B cell (primary cell): Measurements from ENCODE around the gene IPCEF1. TPM values are rescaled to one million over a fixed set of nuclear protein-coding genes. Genes with fewer than 3 reads are reported as not detected.

Experiments
- ATAC-seq: fragments of 200-7000 bp; cut with Tn5 transposase; one replicate; pipeline ENCODE4 v1.10.0; 2021; ENCODE audit warnings: low read depth, mild to moderate bottlenecking, moderate number of reproducible peaks, moderate library complexity
- CTCF ChIA-PET: fragments of 350-600 bp; sonication (Branson Sonifier 250); formaldehyde crosslinking; loops from one replicate; lab custom pipeline; 2021; ENCODE audit warnings: antibody characterized with exemption, inconsistent platforms; lab: Charles Lee
- POLR2A ChIA-PET: fragments of 350-600 bp; sonication (Branson Sonifier 250); formaldehyde crosslinking; loops from one replicate; lab custom pipeline; 2021; ENCODE audit warnings: antibody characterized with exemption; lab: Charles Lee
- DNase-seq: peaks from one replicate; pipeline ENCODE4 v3.0.0; 2013
- H2AFZ ChIP-seq: 2 replicates; pipeline ENCODE4 v1.6.1; 2012; ENCODE audit warnings: mild to moderate bottlenecking, low read depth, low read length; ENCODE audit not compliant: insufficient read depth, poor library complexity, severe bottlenecking
- H3K27ac ChIP-seq, 2 donors: 1 replicate in 1 of 2; 2 replicates in 1 of 2; pipeline ENCODE4 v1.5.1; 2012 to 2013; ENCODE audit warnings: low read length in 2 of 2, mild to moderate bottlenecking in 2 of 2, moderate library complexity in 1 of 2
- H3K27me3 ChIP-seq, 4 experiments: fragments of 200-600 bp in 1 of 4; sonication (generic) in 1 of 4; replicated peaks in 1 of 4; 1 replicate in 2 of 4; 2 replicates in 2 of 4; pipeline versions ENCODE4 v1.6.1 to v1.7.0; 2013 to 2016; ENCODE audit warnings: low read length in 3 of 4, mild to moderate bottlenecking in 2 of 4, mixed read lengths in 1 of 4, moderate library complexity in 1 of 4; ENCODE audit not compliant: insufficient read depth in 4 of 4, control insufficient read depth in 3 of 4; ENCODE audit errors: control extremely low read depth in 1 of 4
- H3K36me3 ChIP-seq, 2 experiments: replicated peaks in 1 of 2; 1 replicate in 1 of 2; 2 replicates in 1 of 2; pipeline versions ENCODE4 v1.6.1 to v1.7.1; 2013; ENCODE audit warnings: low read length in 1 of 2; ENCODE audit not compliant: insufficient read depth in 2 of 2, control insufficient read depth in 1 of 2; ENCODE audit errors: control extremely low read depth in 1 of 2, extremely low read depth in 1 of 2
- H3K4me1 ChIP-seq, 2 donors: fragments of 200-600 bp in 1 of 2; sonication (generic) in 1 of 2; 1 replicate in 1 of 2; 2 replicates in 1 of 2; pipeline versions ENCODE4 v1.5.1 to v1.6.1; 2013 to 2017; ENCODE audit warnings: low read length in 2 of 2; ENCODE audit not compliant: control insufficient read depth in 2 of 2, insufficient read depth in 2 of 2
- H3K4me2 ChIP-seq: replicated peaks from 2 replicates; pipeline ENCODE3; 2012; ENCODE audit warnings: mild to moderate bottlenecking, low read depth, low read length; ENCODE audit not compliant: poor library complexity, severe bottlenecking
- H3K4me3 ChIP-seq, 5 experiments: fragments of 200-600 bp in 1 of 5; sonication (generic) in 1 of 5; 1 replicate in 3 of 5; 2 replicates in 2 of 5; pipeline versions ENCODE4 v1.5.1 to v1.7.0; 2011 to 2016; ENCODE audit warnings: low read length in 4 of 5, mild to moderate bottlenecking in 4 of 5, low read depth in 2 of 5, control low read depth in 1 of 5, moderate library complexity in 1 of 5; ENCODE audit not compliant: insufficient read depth in 1 of 5; ENCODE audit errors: control extremely low read depth in 1 of 5, extremely low read depth in 1 of 5
- H3K79me2 ChIP-seq: fragments of 200-600 bp; sonication (generic); one replicate; pipeline ENCODE4 v1.6.0; 2016; ENCODE audit warnings: low read length; ENCODE audit not compliant: control insufficient read depth, insufficient read depth
- H3K9ac ChIP-seq: fragments of 200-600 bp; sonication (generic); 2 replicates; pipeline ENCODE4 v1.6.1; 2017; ENCODE audit warnings: mild to moderate bottlenecking, low read length, moderate library complexity
- H3K9me3 ChIP-seq, 3 donors: one replicate each; pipeline versions ENCODE4 v1.6.1 to v1.7.1; 2013; ENCODE audit warnings: low read length in 2 of 3; ENCODE audit not compliant: control insufficient read depth in 2 of 3, insufficient read depth in 1 of 3; ENCODE audit errors: control extremely low read depth in 1 of 3
- H4K20me1 ChIP-seq: 2 replicates; pipeline ENCODE4 v1.6.0; 2012; ENCODE audit warnings: mild to moderate bottlenecking, low read length; ENCODE audit not compliant: insufficient read depth, control insufficient read depth, poor library complexity, severe bottlenecking
- H3K27ac Mint-ChIP-seq: one replicate; pipeline ENCODE4 v1.8.0; 2021; ENCODE audit warnings: mixed read lengths
- H3K27me3 Mint-ChIP-seq: one replicate; pipeline ENCODE4 v1.8.0; 2021; ENCODE audit warnings: mixed read lengths
- H3K4me1 Mint-ChIP-seq: one replicate; pipeline ENCODE4 v1.8.0; 2021; ENCODE audit warnings: mixed read lengths
- H3K4me3 Mint-ChIP-seq: one replicate; pipeline ENCODE4 v1.8.0; 2021; ENCODE audit warnings: mixed read lengths
- H3K9me3 Mint-ChIP-seq: one replicate; pipeline ENCODE4 v1.8.0; 2022; ENCODE audit warnings: mixed read lengths; ENCODE audit not compliant: insufficient read depth
- EZH2 ChIP-seq: IDR thresholded peaks from 2 replicates; pipeline ENCODE4 v1.6.1; 2012; ENCODE audit warnings: borderline replicate concordance, low read depth, mild to moderate bottlenecking, moderate library complexity, low read length; ENCODE audit not compliant: insufficient read depth, poor library complexity, severe bottlenecking
- WGBS: methylation state at CpG from one replicate; pipeline ENCODE4 v1.1.5; 2013; ENCODE audit warnings: missing lambda C conversion rate; ENCODE audit not compliant: insufficient coverage; 5-methylcytosine and 5-hydroxymethylcytosine counted together
- intact Hi-C: fragments of 100-400 bp; cut with micrococcal nuclease; formaldehyde crosslinking; loops from one replicate; pipeline ENCODE4 v1.10.0; 2022
- polyA plus RNA-seq: library from polyadenylated mRNA; depleted of rRNA; stranded (reverse); fragments of >200 nt; gene quantifications from 2 replicates; pipeline ENCODE4 v1.2.3, GENCODE V29; 2012
- total RNA-seq, 2 donors: library from RNA; stranded (reverse); fragments of 120-200 nt in 1 of 2; gene quantifications; 1 replicate in 1 of 2; 2 replicates in 1 of 2; pipeline versions ENCODE4 v1.2.3 to v1.2.4, GENCODE V29; 2013 to 2022
- TF ChIP-seq, protein P1 (sequence below): fragments of 200-600 bp; IDR thresholded peaks from one replicate; pipeline ENCODE4 v1.8.0; 2022; ENCODE audit warnings: antibody characterized with exemption, mild to moderate bottlenecking

The IPCEF1 gene
- total and polyA plus RNA-seq, 2 donors (not counting 1 experiment from before 2014, with no cell fraction given): 0.22 to 0.94 TPM

DNA sequence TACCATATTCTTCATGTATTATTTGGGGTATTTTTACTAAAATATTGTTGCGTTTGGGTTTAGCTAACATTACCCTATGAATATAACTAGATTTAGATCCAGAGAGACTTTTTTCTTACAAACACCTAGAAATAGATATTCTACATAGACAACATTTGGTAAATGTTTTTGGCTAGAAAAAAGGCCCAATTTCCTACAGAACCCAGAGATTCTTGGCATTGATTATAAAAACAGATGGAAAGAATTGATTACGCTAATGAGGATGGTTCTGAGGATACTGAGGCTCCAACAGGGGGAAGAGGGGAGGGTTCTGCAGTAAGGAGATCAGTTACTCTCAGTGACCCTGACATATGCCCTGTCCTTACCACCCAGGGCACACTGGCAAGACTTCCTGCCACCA is 123.2 kb downstream of the IPCEF1 start:
- Histone ChIP-seq H3K9ac (no peak overlapping the region), H3K27ac (no peak overlapping the region), H2AFZ (no peak overlapping the region), H3K36me3 (no peaks in the 10 kb centered on the region), H4K20me1 (no peaks in the 10 kb centered on the region), H3K9me3 (no peaks in the 10 kb centered on the region), H3K4me2 (no peak overlapping the region), H3K27me3 (no peaks in the 10 kb centered on the region), H3K4me1 (peaks cover 0 to 10% of the 10 kb centered on the region in 2 donors), H3K4me3 (no peak overlapping the region), H3K79me2 (no peaks in the 10 kb centered on the region)
- no peak for DNase-seq
- ATAC-seq: no peak
- intact Hi-C loops: no loop called here
- Mint-ChIP-seq H3K9me3 (no peaks in the 10 kb centered on the region), H3K27ac (no peak overlapping the region), H3K4me1 (peaks cover 15% of the 10 kb centered on the region), H3K27me3 (no peaks in the 10 kb centered on the region), H3K4me3 (no peak overlapping the region)
- no CpG with 5 or more reads among the region's 2 CpGs for WGBS
- no peak for TF ChIP-seq EZH2
- TF ChIP-seq, protein P1, sequence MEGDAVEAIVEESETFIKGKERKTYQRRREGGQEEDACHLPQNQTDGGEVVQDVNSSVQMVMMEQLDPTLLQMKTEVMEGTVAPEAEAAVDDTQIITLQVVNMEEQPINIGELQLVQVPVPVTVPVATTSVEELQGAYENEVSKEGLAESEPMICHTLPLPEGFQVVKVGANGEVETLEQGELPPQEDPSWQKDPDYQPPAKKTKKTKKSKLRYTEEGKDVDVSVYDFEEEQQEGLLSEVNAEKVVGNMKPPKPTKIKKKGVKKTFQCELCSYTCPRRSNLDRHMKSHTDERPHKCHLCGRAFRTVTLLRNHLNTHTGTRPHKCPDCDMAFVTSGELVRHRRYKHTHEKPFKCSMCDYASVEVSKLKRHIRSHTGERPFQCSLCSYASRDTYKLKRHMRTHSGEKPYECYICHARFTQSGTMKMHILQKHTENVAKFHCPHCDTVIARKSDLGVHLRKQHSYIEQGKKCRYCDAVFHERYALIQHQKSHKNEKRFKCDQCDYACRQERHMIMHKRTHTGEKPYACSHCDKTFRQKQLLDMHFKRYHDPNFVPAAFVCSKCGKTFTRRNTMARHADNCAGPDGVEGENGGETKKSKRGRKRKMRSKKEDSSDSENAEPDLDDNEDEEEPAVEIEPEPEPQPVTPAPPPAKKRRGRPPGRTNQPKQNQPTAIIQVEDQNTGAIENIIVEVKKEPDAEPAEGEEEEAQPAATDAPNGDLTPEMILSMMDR: no peak
- ChIA-PET CTCF (no interaction called here), POLR2A (no interaction called here)

- no peaks in the 10 kb centered on the region for H3K27me3 ChIP-seq
- no peaks in the 10 kb centered on the region for H4K20me1 ChIP-seq
- CTCF ChIA-PET: no interaction called here
- no peak overlapping the region for H3K9ac ChIP-seq
- no peaks in the 10 kb centered on the region for H3K9me3 ChIP-seq
- Mint-ChIP-seq H3K4me1 (peaks cover 15% of the 10 kb centered on the region), H3K27me3 (no peaks in the 10 kb centered on the region), H3K27ac (no peak overlapping the region), H3K9me3 (no peaks in the 10 kb centered on the region), H3K4me3 (no peak overlapping the region)
- no peaks in the 10 kb centered on the region for H3K79me2 ChIP-seq
- ATAC-seq (no peak), DNase-seq (no peak)
- peaks cover 0 to 10% of the 10 kb centered on the region in 2 donors for H3K4me1 ChIP-seq
- no peak for TF ChIP-seq EZH2
- TF ChIP-seq, protein P1: no peak
- POLR2A ChIA-PET: no interaction called here
- no peak overlapping the region for H3K4me3 ChIP-seq
- H3K36me3 ChIP-seq: no peaks in the 10 kb centered on the region
- WGBS: no CpG with 5 or more reads among the region's 7 CpGs
- no peak overlapping the region for H2AFZ ChIP-seq
- H3K27ac ChIP-seq: no peak overlapping the region
- no peak overlapping the region for H3K4me2 ChIP-seq
- intact Hi-C loops: no loop called here
These were observed 124.3 kb downstream of the IPCEF1 start for GRCh38 chr6:154232013-154232910.
